Heart left ventricle (tissue), 16 donors: ENCODE measurements around the gene ABR. TPM values are rescaled to one million over a fixed set of nuclear protein-coding genes. Genes with fewer than 3 reads are reported as not detected.
"Not testable (repeated sequence)": the region's sequence is repeated elsewhere in the genome, so short reads cannot be mapped to it uniquely, and the experiment has no call there.

Experiments
- ATAC-seq, 4 donors: fragments of 200-7000 bp; cut with Tn5 transposase; one replicate each; pipeline ENCODE4 v1.9.1; 2020 to 2022; ENCODE audit warnings: moderate library complexity in 4 of 4, mild to moderate bottlenecking in 3 of 4, moderate number of reproducible peaks in 1 of 4
- DNase-seq, 5 donors: peaks; one replicate each; pipeline ENCODE4 v3.0.0-alpha.2; 2020
- H3K27ac ChIP-seq, 12 donors: fragments of 200-600 bp; sonication (generic) in 4 of 12; one replicate each; pipeline versions ENCODE4 v1.5.0 to v1.8.0; 2016 to 2022; ENCODE audit warnings: mild to moderate bottlenecking in 2 of 12
- H3K27me3 ChIP-seq, 9 donors: fragments of 200-600 bp; sonication (generic) in 2 of 9; one replicate each; pipeline versions ENCODE4 v1.5.1 to v1.8.0; 2016 to 2022; ENCODE audit warnings: mild to moderate bottlenecking in 3 of 9
- H3K36me3 ChIP-seq, 9 donors: fragments of 200-600 bp; sonication (generic) in 2 of 9; one replicate each; pipeline versions ENCODE4 v1.5.0 to v1.8.0; 2018 to 2022; ENCODE audit warnings: mild to moderate bottlenecking in 2 of 9
- H3K4me1 ChIP-seq, 12 donors: fragments of 200-600 bp; sonication (generic) in 4 of 12; one replicate each; pipeline versions ENCODE4 v1.5.0 to v1.8.0; 2016 to 2022; ENCODE audit warnings: mild to moderate bottlenecking in 3 of 12
- H3K4me3 ChIP-seq, 12 donors: fragments of 200-600 bp; sonication (generic) in 4 of 12; one replicate each; pipeline versions ENCODE4 v1.5.0 to v1.8.0; 2017 to 2022; ENCODE audit warnings: mild to moderate bottlenecking in 9 of 12, moderate library complexity in 4 of 12
- H3K9me3 ChIP-seq, 12 donors: fragments of 200-600 bp; sonication (generic) in 4 of 12; one replicate each; pipeline versions ENCODE4 v1.5.0 to v1.8.0; 2016 to 2022; ENCODE audit warnings: mild to moderate bottlenecking in 1 of 12
- POLR2A ChIP-seq, 2 donors: fragments of 450-650 bp; IDR thresholded peaks; one replicate each; pipeline ENCODE4 v1.6.1; 2017; ENCODE audit warnings: antibody characterized with exemption in 2 of 2, mild to moderate bottlenecking in 2 of 2, moderate library complexity in 2 of 2
- WGBS, 4 donors: extraction: QIAGEN DNeasy Blood & Tissue Kit in 2 of 4; methylation state at CpG; one replicate each; pipeline versions ENCODE4 v1.1.5 to v1.1.7; 2013 to 2018; 5-methylcytosine and 5-hydroxymethylcytosine counted together
- intact Hi-C, 10 donors: fragments of 100-400 bp; cut with DNase I; formaldehyde crosslinking; loops; one replicate each; pipeline versions ENCODE4 v1.11.1 to v1.14.2; 2022
- polyA plus RNA-seq, 2 donors: library from polyadenylated mRNA; stranded (reverse); fragments of 200-250 nt; gene quantifications; one replicate each; pipeline ENCODE4 v1.2.3, GENCODE V29; 2013
- total RNA-seq, 9 donors: library from RNA; depleted of rRNA in 2 of 9; stranded (reverse); fragments of >200 nt in 2 of 9; fragmentation: NEBNext Ultra II Directional in 3 of 9; extraction: Animal tissue kit (Norgen Biotek cat#: 25700) in 3 of 9; gene quantifications; one replicate each; pipeline versions ENCODE4 v1.1.0 to v1.2.4, GENCODE V29; 2016 to 2023
- TF ChIP-seq, protein P1 (sequence below), 12 donors: fragments of 200-600 bp; sonication (generic) in 4 of 12; IDR thresholded peaks; one replicate each; pipeline versions ENCODE4 v1.5.0 to v1.8.0; 2018 to 2022; ENCODE audit warnings: antibody characterized with exemption in 12 of 12, mild to moderate bottlenecking in 5 of 12
- donor health status: ischemic (EF 13 %, LVEDD 7.1; RV severe dilation, severe dysfunction).
- donor health status: healthy with polysubstance abuse.
- donor health status: DM: no; HTN: yes; CAD: no.
- donor health status: DM: no; HTN: no; CAD: no.
- donor health status: ischemic (EF 25% LVEDD 6.9; RV normal size, moderate dysfunction).
- donor health status: ischemic (EF 25% LVEDD 5.7; RV mildly dilated, moderate dysfunction).
- donor health status: healthy.
- donor health status: DM: yes; HTN: yes; CAD: no.
- donor health status: ischemic (EF 35%, LVEDD 5.7; RV mildly dilated, moderate dysfunction).
- donor health status: nonischemic (EF 11% LVEDD 7.7; RV severe dilation, severe dysfunction).
- donor health status: DM: yes; HTN: yes; CAD: no.
- donor health status: PGD.
- donor health status: ischemic (EF 29% LVEDD 5.4; RV normal size, mild dysfunction).
- donor health status: nonischemic (EF 23%, LVEDD 6.1; RV moderate dilation, normal function).

Gene ABR
- total and polyA plus RNA-seq, 11 donors, result 64.5 to 171 (median 149) TPM

DNA sequence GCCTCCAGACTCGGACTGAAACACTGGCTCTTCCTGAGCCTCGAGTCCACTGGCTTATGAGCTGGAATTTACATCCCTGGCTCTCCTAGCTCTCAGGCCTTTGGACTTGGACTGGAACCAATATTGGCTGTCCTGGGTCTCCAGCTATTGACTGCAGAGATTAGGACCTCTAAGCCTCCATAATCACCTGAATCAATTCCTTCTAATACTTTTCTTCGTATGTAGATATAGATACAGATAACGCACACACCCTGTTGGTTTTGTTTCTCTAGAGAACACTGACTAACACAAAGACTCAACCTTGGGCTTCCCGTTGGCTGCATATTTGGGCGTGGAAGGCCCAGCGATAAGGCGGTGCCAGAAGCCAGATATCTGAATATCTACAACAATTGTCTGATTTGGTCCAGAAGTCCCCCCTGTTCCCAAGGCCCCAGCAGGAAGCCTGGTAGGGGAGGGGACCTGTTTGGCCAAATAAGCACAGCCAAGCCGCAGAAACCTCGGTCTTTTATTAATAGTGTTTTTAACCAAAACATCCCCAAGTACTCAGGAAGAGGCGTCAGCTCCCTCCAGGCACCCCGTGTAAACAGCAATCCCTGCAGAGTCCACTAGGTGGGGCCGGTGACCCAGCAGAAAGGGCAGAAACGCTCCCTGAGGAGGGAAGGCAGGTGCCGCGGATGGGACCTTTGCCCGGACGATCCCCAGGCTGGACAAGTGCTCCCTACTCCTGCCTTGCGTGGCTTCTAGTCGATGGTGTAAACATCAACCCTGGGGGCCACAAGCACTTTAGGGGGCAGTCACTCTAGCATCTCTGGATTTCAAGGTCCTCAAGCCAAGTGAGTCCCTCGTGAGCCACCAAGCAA, 57.0 kb downstream of the ABR start:
- peaks cover 0 to 10% (median 0%) of the 10 kb centered on the region in 9 donors for H3K36me3 ChIP-seq
- no peaks in the 10 kb centered on the region for H3K27me3 ChIP-seq
- H3K27ac ChIP-seq, result peak overlapping the region; percentile 23 to 81 (median 60)
- DNase-seq (peak; percentile 85 to 93 (median 87)), ATAC-seq (peak; percentile 70 to 88 (median 82))
- no peaks in the 10 kb centered on the region for H3K9me3 ChIP-seq
- intact Hi-C loops, result loop anchor here in 9 of 10 donors (1.0 to 10.0 kb wide), 8 partner anchors 24 to 212 kb away; no protein-coding TSS in a partner anchor
- 12 to 16% (median 14%) methylated on average over 20 to 21 of the region's 21 CpGs for WGBS, 4 donors
- H3K4me1 ChIP-seq, result peaks cover 0 to 45% (median 20%) of the 10 kb centered on the region in 12 donors
- TF ChIP-seq, protein P1, sequence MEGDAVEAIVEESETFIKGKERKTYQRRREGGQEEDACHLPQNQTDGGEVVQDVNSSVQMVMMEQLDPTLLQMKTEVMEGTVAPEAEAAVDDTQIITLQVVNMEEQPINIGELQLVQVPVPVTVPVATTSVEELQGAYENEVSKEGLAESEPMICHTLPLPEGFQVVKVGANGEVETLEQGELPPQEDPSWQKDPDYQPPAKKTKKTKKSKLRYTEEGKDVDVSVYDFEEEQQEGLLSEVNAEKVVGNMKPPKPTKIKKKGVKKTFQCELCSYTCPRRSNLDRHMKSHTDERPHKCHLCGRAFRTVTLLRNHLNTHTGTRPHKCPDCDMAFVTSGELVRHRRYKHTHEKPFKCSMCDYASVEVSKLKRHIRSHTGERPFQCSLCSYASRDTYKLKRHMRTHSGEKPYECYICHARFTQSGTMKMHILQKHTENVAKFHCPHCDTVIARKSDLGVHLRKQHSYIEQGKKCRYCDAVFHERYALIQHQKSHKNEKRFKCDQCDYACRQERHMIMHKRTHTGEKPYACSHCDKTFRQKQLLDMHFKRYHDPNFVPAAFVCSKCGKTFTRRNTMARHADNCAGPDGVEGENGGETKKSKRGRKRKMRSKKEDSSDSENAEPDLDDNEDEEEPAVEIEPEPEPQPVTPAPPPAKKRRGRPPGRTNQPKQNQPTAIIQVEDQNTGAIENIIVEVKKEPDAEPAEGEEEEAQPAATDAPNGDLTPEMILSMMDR (IDR thresholded peaks at IDR 0.05), result peak; percentile 88 to 97 (median 94)
- no peak for TF ChIP-seq POLR2A (IDR thresholded peaks at IDR 0.05)
- H3K4me3 ChIP-seq, result no peak overlapping the region

DNA sequence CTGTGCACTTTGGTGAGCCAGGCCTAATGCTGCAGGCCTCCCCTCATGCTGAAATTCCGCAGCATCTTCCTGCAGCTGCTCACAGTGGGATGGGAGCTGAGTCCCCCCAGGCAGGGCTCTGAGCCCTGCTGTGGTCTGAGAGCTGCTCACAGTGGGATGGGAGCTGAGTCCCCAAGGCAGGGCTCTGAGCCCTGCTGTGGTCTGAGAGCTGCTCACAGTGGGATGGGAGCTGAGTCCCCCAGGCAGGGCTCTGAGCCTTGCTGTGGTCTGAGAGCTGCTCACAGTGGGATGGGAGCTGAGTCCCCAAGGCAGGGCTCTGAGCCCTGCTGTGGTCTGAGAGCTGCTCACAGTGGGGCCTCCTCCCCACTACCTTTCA, 58.4 kb downstream of the ABR start:
- ATAC-seq, DNase-seq, H3K9me3 ChIP-seq, H3K27me3 ChIP-seq, H3K4me3 ChIP-seq, H3K36me3 ChIP-seq: not testable (repeated sequence)
- 80 to 100% (median 98%) methylated on average over 1 of the region's 1 CpG; no CpG with 5 or more reads in 1 of the 4 donors for WGBS, 4 donors
- H3K4me1 ChIP-seq, result peaks cover 0 to 41% (median 20%) of the 10 kb centered on the region in 12 donors
- peak overlapping the region in 4 of 12 donors; percentile 63 to 81 (median 72) for H3K27ac ChIP-seq
- intact Hi-C loops, result loop anchor here in 4 of 10 donors (5.0 to 10.0 kb wide), 4 partner anchors 136 to 213 kb away; no protein-coding TSS in a partner anchor

DNA sequence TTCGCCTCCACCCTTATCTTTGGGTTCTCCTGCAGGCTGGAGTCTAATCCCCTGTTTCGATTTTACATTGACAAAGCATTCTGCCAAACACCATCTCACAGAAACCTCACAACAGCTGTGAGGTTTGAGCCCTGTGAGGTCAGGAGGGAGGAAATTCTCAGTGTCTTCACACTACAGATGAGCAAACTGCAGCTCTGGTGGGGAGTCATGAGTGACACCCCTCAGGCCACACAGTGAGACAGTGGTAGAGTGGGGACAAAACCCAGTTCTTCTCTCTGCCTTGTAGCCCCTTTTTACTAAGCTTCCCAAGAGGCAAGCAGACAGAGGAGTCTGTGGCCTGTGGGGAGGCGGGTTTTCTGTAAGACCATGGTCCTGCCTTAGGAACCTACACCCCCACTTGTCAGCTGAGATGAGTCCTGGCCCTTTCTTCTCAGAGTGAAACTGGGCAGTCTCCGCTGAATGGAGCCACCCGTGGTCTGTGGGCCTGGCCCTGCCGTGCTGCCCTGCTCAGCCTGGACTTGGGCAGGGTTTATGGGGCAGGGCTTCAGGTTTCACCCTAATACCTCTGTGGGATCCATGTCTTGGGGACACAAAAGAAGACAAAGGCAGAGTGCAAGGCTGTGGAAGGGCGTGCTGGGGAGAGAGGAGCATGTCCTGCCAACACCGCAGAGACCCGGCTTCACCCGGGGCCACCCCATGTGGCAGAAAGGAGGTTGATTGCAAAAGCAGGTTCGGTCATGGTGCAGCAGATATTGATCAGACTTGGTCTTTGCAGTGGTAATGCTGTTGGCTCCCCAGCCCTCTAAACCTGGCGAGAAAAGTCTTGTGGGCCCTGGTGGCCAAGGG, 59.0 kb downstream of the ABR start:
- Histone ChIP-seq H3K27ac (peak overlapping the region in 1 of 12 donors; percentile 63), H3K36me3 (peaks cover 0 to 10% (median 0%) of the 10 kb centered on the region in 9 donors), H3K4me3 (no peak overlapping the region), H3K9me3 (no peaks in the 10 kb centered on the region), H3K27me3 (no peaks in the 10 kb centered on the region), H3K4me1 (peaks cover 0 to 39% (median 21%) of the 10 kb centered on the region in 12 donors)
- DNase-seq, result no peak
- TF ChIP-seq POLR2A (IDR thresholded peaks at IDR 0.05), result no peak
- TF ChIP-seq, protein P1 (IDR thresholded peaks at IDR 0.05), result no peak
- intact Hi-C loops, result loop anchor here in 4 of 10 donors (5.0 to 10.0 kb wide), 4 partner anchors 136 to 214 kb away; no protein-coding TSS in a partner anchor
- WGBS, 4 donors, result 91 to 96% (median 92%) methylated on average over 11 to 12 of the region's 12 CpGs
- no peak for ATAC-seq

DNA sequence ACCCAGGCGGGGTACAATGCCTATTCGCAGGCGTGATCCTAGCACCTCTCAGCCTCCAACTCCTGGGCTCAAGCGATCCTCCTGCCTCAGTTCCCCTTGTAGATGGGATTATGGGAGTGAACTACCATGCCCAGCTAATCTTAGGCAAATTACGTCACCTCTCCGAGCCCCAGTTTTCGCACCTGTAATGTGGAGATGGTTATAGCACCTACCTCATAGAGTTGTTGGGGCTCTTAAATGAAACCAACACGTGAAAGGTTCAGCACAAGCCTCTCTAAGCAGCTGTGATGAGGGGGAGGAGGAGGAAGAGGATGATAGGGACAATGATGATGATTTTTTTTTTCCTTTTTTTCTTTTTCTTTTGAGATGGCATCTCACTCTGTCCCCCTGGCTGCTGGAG, 59.9 kb downstream of the ABR start:
- intact Hi-C loops, result loop anchor here in 4 of 10 donors (5.0 to 10.0 kb wide), 4 partner anchors 137 to 215 kb away; no protein-coding TSS in a partner anchor
- H3K27me3 ChIP-seq, result no peaks in the 10 kb centered on the region
- peaks cover 0 to 6% (median 0%) of the 10 kb centered on the region in 9 donors for H3K36me3 ChIP-seq
- TF ChIP-seq, protein P1 (IDR thresholded peaks at IDR 0.05), result no peak
- TF ChIP-seq POLR2A (IDR thresholded peaks at IDR 0.05), result no peak
- peaks cover 4 to 45% (median 30%) of the 10 kb centered on the region in 12 donors for H3K4me1 ChIP-seq
- ATAC-seq, result no peak
- DNase-seq, result no peak
- 61 to 72% (median 67%) methylated on average over 8 of the region's 8 CpGs for WGBS, 4 donors
- H3K4me3 ChIP-seq, result no peak overlapping the region
- no peaks in the 10 kb centered on the region for H3K9me3 ChIP-seq
- no peak overlapping the region for H3K27ac ChIP-seq
